ENCODE data around the gene DENND2A.
A peak's percentile ranks its signal among the peaks of the same experiment; 100 is the strongest.
"Not testable (repeated sequence)": the region's sequence is repeated elsewhere in the genome, so short reads cannot be mapped to it uniquely, and the experiment has no call there.

DENND2A gene

DNA sequence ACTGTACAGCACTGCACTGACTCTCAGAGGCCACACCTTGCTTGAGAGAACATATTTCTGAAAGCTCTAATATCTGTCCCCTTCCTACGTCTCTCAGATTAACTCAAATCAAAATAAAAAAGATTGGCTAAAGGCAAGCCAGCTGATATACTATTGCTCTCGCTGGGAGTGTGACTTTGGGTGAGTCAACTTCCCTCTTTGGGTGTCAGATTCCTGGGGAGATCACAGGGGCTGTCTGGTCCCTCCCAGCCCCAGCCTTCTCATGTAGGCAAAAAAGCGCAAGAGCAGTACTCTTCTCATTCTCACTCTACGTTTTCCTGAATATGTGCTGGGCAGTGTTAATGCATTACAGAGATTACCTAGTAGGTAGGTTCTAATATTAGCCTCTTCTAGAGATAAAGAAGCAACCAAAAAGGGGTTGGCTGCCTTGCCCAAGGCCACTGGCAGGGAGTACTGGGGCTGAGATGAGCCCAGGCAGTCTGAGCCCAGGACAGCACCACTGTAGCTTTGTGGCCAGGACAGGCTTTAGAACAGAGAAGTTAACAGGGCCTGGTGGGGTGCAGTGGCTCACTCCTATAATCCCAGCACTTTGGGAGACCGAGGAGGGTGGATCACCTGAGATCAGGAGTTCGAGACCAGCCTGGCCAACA, 9.1 kb upstream of the DENND2A start:
- FAIRE-seq, result no peak
- TF ChIP-seq POLR2A (IDR thresholded peaks at IDR 0.05; ENCODE audit: low read depth, low read length) (no peak), PAX5 (IDR thresholded peaks at IDR 0.05; ENCODE audit: insufficient read depth, low read length, severe bottlenecking) (no peak), TAF1 (IDR thresholded peaks at IDR 0.05; ENCODE audit: low read depth, low read length) (no peak), POU2F2 (IDR thresholded peaks at IDR 0.05; ENCODE audit: low read depth, low read length) (no peak), SPI1 (IDR thresholded peaks at IDR 0.05; ENCODE audit: low read depth, low read length) (no peak), POLR2AphosphoS5 (IDR thresholded peaks at IDR 0.05; ENCODE audit: low read depth, low read length) (no peak)
- DNase-seq (ENCODE audit: insufficient read length, low spot score), result no peak

DNA sequence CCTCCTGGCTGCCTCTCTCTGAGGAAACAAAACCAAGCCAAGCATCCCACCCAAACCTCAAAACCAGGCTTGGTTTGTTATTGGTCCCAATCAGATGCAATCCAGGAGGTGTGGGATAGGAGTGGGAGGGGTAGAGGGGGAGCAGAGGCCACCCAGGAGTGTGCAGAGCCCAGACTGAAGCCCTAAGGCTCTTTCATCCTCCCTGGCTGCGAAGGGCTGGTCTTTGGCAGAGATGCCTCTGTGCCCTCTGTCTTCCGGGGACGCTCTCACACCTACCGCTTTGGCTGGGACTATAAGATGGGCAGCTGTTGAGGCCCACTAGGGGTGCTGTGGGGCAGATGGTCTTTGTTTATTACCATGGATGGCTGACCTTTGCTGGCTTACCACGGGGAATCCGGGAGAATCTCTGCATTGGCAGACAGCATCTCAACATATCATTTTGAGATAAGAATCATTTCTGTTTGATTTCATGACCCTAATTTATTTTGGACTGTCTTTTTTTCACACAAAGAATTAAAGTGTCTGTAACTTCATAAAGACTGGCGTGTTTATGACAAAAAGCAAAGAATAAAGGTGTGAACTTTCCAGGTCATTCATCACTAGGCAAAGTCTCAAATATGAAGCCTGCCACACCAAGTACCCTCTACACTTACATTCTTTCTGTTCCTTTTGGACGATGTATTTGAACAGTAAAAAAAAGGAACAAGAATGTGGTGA, 6.5 kb upstream of the DENND2A start:
- FAIRE-seq, result no peak
- DNase-seq (ENCODE audit: insufficient read length, low spot score), result no peak
- TF ChIP-seq POLR2A (IDR thresholded peaks at IDR 0.05; ENCODE audit: low read depth, low read length), result no peak
- peak; percentile 20 for TF ChIP-seq PAX5 (IDR thresholded peaks at IDR 0.05; ENCODE audit: insufficient read depth, low read length, severe bottlenecking)
- TF ChIP-seq SPI1 (IDR thresholded peaks at IDR 0.05; ENCODE audit: low read depth, low read length), result no peak

DNA sequence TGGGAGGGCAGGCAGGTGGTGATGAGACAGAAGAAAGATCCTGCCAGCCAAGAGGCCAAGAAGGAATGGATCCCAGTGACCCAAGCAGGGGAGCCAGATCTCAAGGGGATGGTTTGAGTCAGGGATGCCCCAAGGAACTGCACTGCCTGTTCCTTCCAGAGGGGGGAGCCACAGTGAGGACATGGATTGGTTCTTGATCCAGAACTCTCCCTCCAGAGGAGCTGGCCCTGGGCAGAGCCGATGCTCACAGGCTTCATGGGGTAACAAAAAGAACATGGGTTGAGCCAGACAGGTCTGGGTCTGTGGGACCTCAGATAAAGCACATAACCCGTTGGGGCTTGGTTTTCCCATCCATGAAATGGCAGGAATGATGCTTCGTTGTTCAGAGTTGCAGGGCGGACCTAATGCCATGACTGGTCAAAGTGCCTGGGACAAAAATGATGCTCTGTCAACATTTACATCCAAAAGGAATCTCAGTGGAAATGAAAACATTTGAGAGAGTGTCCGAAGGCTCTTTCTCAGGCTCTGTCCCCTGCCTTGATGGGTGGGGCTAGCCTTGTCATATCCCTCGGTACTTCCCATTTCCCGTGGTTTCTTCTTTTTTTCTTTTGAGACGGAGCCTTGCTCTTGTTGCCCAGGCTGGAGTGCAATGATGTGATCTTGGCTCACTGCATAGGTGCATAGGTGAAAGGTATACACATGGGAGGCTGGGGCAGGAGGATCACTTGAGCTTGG, 4.7 kb upstream of the DENND2A start:
- FAIRE-seq, result no peak
- no peak for DNase-seq (ENCODE audit: insufficient read length, low spot score)

DNA sequence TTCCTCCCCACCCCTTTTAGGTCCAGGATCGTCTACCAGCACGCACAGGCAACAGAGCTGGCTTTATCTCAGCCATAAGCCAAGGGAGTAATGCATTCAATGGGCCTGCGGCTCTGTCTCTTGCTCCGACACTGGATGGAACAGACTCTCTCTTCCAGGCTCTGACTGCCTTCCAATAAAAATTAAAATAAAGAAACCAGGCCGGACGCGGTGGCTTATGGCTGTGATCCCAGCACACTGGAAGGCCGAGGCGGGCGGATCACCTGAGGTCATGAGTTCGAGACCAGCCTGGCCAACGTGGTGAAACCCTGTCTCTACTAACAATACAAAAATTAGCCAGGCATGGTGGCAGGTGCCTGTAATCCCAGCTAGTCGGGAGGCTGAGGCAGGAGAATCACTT, 4.1 kb upstream of the DENND2A start:
- not testable (repeated sequence) for FAIRE-seq

More for the DNA sequence above, 4.7 kb upstream of the DENND2A start:
- TF ChIP-seq PAX5 (IDR thresholded peaks at IDR 0.05; ENCODE audit: insufficient read depth, low read length, severe bottlenecking) (no peak), POU2F2 (IDR thresholded peaks at IDR 0.05; ENCODE audit: low read depth, low read length) (no peak), TAF1 (IDR thresholded peaks at IDR 0.05; ENCODE audit: low read depth, low read length) (no peak), POLR2AphosphoS5 (IDR thresholded peaks at IDR 0.05; ENCODE audit: low read depth, low read length) (no peak), POLR2A (IDR thresholded peaks at IDR 0.05; ENCODE audit: low read depth, low read length) (no peak), SPI1 (IDR thresholded peaks at IDR 0.05; ENCODE audit: low read depth, low read length) (no peak)

DNA sequence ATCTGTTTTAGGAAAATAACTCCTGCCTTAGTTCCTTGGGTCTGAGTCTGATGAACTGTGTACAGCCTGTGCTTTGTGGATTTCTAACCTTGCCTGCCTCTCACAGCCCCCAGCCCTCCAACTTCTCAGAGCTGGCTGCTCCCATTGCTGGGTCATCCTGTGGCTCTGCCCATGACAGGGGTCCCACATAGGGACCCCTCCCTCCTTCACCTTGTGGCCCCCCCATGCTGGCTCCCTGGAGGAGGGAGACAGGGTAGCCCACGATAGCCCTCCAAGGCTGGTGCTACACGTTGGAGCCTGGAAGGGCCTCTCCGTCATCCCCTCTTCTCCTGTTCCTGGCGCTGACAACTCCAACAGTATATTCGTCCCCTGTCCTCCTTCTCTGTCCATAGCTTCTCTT, 2.8 kb upstream of the DENND2A start:
- DNase-seq (ENCODE audit: insufficient read length, low spot score) (no peak), FAIRE-seq (no peak)
- TF ChIP-seq POLR2AphosphoS5 (IDR thresholded peaks at IDR 0.05; ENCODE audit: low read depth, low read length), result no peak
- TF ChIP-seq POU2F2 (IDR thresholded peaks at IDR 0.05; ENCODE audit: low read depth, low read length), result no peak
- TF ChIP-seq SPI1 (IDR thresholded peaks at IDR 0.05; ENCODE audit: low read depth, low read length), result no peak
- no peak for TF ChIP-seq PAX5 (IDR thresholded peaks at IDR 0.05; ENCODE audit: insufficient read depth, low read length, severe bottlenecking)
- TF ChIP-seq TAF1 (IDR thresholded peaks at IDR 0.05; ENCODE audit: low read depth, low read length), result no peak
- no peak for TF ChIP-seq POLR2A (IDR thresholded peaks at IDR 0.05; ENCODE audit: low read depth, low read length)

More for the DNA sequence above, 4.1 kb upstream of the DENND2A start:
- not testable (repeated sequence) for DNase-seq (ENCODE audit: insufficient read length, low spot score)

DNA sequence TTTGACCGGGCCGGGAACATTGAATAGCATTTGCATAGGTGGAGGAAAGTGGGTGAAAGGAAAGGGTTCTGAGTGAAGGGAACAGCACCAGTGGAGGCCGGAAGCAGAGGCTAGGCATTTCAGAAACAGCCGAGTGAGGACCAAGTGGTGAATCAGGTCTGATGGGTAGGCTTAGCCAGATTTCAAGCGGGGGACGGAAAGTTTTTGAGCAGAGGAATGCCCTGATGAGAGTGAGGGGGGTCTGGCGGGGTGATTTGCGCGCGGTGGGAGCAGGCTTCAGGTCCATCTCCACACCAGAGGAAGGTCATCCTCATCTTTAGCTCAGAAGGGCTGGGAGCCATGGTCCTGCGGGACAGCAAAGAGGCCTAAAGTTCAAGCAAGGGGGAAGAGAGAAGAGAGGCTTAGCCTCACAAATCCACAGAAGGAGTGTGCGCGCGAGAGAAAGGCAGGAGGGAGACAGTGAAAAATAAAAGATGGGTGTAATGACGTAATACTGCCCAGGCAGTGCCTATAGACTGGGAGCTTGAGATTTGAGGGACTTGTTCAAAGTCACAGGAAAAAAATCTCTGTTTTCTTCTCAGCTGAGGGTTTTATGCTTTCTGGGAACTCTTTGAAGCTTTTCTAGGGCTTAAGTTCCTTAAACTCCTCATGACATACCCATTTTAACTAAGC, 1.0 kb upstream of the DENND2A start:
- no peak for DNase-seq (ENCODE audit: insufficient read length, low spot score)
- no peak for TF ChIP-seq SPI1 (IDR thresholded peaks at IDR 0.05; ENCODE audit: low read depth, low read length)
- no peak for TF ChIP-seq POLR2AphosphoS5 (IDR thresholded peaks at IDR 0.05; ENCODE audit: low read depth, low read length)
- TF ChIP-seq POLR2A (IDR thresholded peaks at IDR 0.05; ENCODE audit: low read depth, low read length), result no peak
- FAIRE-seq, result no peak

DNA sequence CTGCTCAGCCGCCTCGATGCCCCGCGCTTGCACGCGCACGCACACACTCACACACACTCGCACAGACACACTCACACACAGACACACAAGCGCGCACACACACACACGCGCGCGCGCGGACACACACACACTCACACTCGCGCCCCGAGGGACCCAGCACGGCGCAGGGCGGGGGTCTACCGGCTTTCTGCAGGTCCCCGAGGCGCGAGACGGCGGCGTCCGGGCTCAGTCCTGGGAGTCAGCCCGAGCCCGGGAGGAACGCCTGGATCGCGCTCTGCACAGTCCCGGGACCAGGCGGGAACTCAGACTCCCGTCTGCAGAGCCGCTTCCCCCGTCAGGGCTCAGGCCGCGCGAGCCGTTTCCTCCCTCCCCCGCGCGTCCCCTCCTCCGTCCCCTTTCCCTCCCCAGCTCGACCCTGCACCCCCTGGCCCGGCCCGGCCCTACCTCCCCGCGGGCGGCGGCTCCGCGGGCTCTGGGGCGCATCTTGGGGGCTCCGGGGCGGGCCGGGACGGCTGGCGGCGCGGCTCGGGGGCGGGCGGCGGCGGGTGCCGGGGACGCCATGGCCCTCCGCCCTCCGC, 464 bp downstream of the DENND2A start:
- TF ChIP-seq POLR2AphosphoS5 (IDR thresholded peaks at IDR 0.05; ENCODE audit: low read depth, low read length) (no peak), PAX5 (IDR thresholded peaks at IDR 0.05; ENCODE audit: insufficient read depth, low read length, severe bottlenecking) (no peak), SPI1 (IDR thresholded peaks at IDR 0.05; ENCODE audit: low read depth, low read length) (no peak), POLR2A (IDR thresholded peaks at IDR 0.05; ENCODE audit: low read depth, low read length) (no peak), POU2F2 (IDR thresholded peaks at IDR 0.05; ENCODE audit: low read depth, low read length) (no peak)
- peak; percentile 46 for DNase-seq (ENCODE audit: insufficient read length, low spot score)
- peak; percentile 50 for FAIRE-seq

DNA sequence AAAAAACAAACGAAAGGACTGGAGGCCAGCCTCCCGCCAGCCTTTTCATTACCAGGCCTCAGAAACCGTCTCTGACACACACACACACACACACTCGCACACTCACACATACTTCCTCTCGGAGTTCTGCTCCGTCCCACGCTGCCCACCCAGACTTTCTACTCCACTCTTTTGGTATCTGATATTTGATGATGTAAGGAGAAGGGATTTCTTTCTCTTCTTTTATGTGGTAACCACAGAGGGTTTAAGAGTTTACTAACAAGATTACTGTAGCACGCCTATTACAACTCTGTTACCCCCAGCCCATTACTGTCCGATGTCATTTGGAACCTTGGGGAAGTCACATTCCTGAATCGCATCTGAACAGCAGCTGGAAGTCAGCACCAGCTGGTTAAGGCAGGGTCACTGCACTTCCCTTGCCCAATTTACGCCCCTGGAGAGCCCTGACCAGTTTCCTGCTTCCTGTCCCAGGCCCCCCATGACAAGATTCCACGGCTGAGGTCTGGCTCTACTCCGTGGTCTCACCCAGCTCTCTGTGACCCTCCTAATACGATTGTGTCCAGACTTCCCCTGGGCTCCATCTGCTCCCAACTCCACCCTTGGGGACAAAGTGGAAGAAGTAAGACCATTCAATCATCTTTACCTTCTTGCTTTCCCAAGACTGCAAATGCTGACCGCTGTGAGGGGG, 1.1 kb downstream of the DENND2A start:
- peak; percentile 59 for FAIRE-seq
- no peak for DNase-seq (ENCODE audit: insufficient read length, low spot score)
- TF ChIP-seq TAF1 (IDR thresholded peaks at IDR 0.05; ENCODE audit: low read depth, low read length), result no peak
- TF ChIP-seq POU2F2 (IDR thresholded peaks at IDR 0.05; ENCODE audit: low read depth, low read length), result no peak
- TF ChIP-seq POLR2AphosphoS5 (IDR thresholded peaks at IDR 0.05; ENCODE audit: low read depth, low read length), result no peak
- TF ChIP-seq POLR2A (IDR thresholded peaks at IDR 0.05; ENCODE audit: low read depth, low read length), result no peak

DNA sequence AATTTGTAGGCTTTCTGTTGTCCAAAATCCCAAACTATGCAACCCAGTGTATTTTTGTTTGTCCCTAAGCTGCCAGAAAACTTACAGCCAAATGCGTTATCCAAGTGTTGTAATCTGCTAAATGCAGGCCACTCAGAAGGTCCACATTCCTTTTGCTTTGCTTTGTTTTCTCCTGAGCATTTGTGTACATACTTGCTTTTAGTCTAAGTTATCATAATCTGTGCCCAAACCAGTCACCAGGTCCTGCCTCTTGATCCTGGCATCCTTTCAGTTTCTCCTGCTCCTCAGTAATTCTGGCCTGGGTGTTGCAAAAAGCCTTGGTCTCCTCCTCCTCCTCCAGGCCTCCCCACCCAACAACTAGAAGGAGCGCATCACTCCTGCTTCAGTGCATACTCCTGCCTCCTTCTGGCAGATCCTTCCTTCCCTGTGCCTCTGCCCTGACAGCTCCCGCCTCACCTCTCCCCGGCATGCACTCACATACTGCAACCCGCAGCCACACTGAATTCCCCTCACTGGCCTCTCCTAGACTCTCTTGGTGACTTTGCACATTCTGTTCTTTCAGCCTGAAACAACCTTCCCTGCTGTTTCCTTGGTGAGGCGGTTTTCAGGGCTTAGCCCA, 2.3 kb downstream of the DENND2A start:
- TF ChIP-seq POLR2A (IDR thresholded peaks at IDR 0.05; ENCODE audit: low read depth, low read length), result no peak
- TF ChIP-seq TAF1 (IDR thresholded peaks at IDR 0.05; ENCODE audit: low read depth, low read length), result no peak
- no peak for TF ChIP-seq SPI1 (IDR thresholded peaks at IDR 0.05; ENCODE audit: low read depth, low read length)
- TF ChIP-seq PAX5 (IDR thresholded peaks at IDR 0.05; ENCODE audit: insufficient read depth, low read length, severe bottlenecking), result no peak
- TF ChIP-seq POLR2AphosphoS5 (IDR thresholded peaks at IDR 0.05; ENCODE audit: low read depth, low read length), result no peak
- TF ChIP-seq POU2F2 (IDR thresholded peaks at IDR 0.05; ENCODE audit: low read depth, low read length), result no peak
- DNase-seq (ENCODE audit: insufficient read length, low spot score) (no peak), FAIRE-seq (no peak)
